Kasumi-1 (cell line): ENCODE data around the gene ISM2.
A peak's percentile ranks its signal among the peaks of the same experiment; 100 is the strongest.

Source experiments
- DNase-seq, 2 experiments: peaks; one replicate each; lab custom pipeline; 2025; lab: John Stamatoyannopoulos, UW

The ISM2 gene

DNA sequence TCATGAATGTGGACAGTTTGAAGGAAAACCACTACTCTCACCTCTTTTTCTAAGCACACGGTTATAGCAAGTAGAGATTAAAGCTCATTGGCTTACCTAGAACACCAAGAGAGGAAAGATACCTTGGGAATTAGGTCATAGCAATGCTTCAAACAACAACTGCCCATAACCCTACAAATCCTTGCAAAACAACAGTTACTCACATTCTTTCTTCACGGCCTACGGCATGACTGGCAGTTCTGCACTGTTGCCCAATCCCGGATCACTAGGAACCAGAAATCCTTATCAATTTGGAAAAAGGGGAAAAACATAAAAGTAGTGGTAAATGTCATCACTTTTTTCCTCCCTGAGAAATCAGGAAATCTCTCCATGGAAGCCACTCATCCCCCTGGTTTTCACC, 9.6 kb upstream of the ISM2 start:
- no peak for DNase-seq

- DNase-seq = no peak
Measured at GRCh38 chr14:77507762-77508161, 9.1 kb upstream of the ISM2 start.

DNA sequence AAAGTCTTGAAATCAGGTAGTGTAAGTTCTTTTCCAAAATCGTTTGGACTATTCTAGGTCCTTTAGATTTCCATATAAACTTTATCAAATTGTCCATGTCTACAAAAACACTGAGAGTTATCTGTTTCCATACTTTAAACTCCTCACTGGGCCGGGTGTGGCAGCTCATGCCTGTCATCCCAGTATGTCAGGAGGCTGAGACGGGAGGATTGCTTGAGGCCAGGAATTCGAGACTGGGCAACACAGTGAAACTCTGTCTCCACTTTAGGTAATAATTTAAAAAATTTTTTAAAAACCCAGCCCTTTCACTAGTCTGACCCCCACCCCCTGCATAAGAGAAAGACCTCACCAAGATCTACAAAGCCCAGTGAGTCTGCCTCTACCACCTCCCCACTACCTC, 6.4 kb upstream of the ISM2 start:
- no peak for DNase-seq

DNA sequence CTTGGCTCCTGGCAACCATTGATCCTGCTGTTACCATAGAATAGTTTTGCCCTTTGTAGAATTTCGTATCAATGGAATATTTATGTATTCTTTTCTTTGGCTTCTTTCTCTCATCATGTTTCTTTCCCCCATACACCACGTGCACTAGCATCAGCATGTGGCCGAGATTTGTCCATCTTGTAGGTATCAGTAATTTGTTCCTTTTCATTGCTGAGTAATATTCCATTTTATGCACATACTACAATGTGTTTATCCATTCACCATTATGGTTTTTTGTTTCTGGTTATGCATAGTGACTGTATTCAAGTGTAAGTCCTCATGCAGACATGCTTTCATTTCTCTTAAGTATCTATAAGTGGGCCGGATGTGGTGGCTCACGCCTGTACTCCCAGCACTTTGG, 4.5 kb upstream of the ISM2 start:
- DNase-seq = no peak

GRCh38 chr14:77502109-77502782, 3.6 kb upstream of the ISM2 start:
- no peak for DNase-seq

DNA sequence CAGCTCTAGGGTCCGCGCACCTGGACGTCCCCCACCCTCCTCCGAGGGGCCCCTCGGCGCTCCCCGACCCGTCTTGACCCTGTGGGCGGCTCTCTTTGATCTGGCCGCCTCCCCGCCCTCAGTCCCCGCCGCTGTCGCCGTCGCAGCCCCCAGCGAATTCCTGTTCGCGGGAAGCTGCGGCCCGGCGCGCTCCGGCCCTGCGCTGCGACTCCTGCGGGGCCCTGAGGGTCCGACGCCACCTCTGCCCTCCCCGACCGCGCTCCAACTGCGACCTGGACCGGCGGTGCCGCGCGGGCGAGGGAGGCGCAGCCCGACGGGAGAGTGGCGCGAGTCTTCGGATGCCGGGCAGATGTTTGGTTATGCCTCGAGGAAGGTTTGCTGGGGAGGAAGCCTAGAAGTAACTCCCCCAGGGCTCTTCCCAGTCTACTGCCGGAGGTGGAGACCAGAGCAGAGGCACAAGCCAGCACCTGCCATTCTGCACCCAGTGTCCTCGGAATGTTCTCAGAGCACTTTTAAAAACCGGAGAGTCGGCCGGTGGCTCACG, 440 bp upstream of the ISM2 start:
- DNase-seq = peak; percentile 14 to 17

GRCh38 chr14:77495334-77495733, 3.3 kb downstream of the ISM2 start:
- DNase-seq = no peak

- no peak for DNase-seq
Measured at GRCh38 chr14:77491056-77491455, 7.6 kb downstream of the ISM2 start.

- no peak for DNase-seq
Measured at GRCh38 chr14:77490347-77490986, 8.1 kb downstream of the ISM2 start.

DNA sequence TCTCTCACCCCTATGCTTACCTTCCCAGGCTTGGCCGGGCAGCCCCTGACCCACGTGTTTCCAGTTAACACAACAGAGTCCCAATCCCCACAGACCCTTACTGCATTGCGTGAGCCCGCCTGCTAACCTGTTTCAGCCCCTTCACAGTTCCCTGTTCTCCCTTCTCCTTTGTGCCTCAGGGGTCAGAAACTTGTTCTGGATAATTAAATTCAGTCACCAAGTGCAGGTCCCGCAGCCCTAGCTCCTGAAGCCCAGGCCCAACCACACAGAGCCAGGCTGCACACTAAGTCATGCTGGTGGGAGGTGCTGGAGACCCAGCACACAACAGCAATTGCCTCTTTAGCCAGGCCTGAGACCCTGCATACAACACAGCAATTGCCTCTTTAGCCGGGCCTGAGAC, 9.6 kb downstream of the ISM2 start:
- DNase-seq = no peak

GRCh38 chr14:77488558-77488957, 10.1 kb downstream of the ISM2 start:
- no peak for DNase-seq

- DNase-seq = no peak
Measured at GRCh38 chr14:77485901-77486678, 12.5 kb downstream of the ISM2 start.

GRCh38 chr14:77485256-77485655, 13.4 kb downstream of the ISM2 start:
- DNase-seq = no peak

- no peak for DNase-seq
Measured at GRCh38 chr14:77482422-77482821, 16.2 kb downstream of the ISM2 start.

DNA sequence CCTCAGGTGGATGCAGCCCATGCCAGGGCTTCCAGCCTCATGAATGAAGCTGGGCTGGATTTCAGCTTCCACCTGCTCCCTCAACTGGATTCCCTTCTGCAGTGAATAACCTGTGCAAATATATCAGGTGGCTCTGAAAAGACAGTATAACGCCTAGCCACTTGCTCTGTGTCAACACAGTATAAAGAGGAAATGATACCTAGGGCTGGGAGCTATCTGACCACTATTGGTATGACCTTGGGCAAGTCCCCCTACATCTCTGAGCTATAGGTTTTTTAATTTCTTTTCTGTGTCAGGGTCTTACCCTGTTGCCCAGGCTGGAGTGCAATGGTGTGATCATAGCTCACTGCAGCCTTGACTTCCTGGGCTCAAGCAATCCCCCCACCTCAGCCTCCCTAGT, 19.8 kb downstream of the ISM2 start:
- DNase-seq = no peak

- DNase-seq = no peak
Measured at GRCh38 chr14:77478029-77478428, 20.6 kb downstream of the ISM2 start.

GRCh38 chr14:77475432-77476115, 23.0 kb downstream of the ISM2 start:
- DNase-seq = no peak

- DNase-seq = no peak
Measured at GRCh38 chr14:77474479-77475177, 24.0 kb downstream of the ISM2 start.

DNA sequence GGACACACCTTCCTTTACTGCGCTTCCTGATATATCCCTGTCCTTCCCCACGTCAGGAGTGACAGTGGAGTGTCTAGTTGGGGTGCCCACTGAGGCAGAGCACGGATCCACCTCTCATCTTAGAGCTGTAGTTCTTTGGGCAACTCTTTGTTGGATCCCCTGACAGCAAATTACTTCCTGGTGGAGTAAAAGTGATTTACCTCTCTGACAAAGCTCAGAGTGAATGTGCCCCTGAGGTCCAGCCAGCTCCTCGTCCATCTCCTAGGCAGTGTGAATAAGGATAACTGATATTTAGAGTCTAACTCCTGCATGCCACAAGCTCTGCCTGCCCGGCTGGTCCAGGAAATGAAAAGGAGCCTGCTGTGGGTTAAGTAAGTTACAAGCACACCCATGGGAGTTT, 24.7 kb downstream of the ISM2 start:
- DNase-seq = no peak

DNA sequence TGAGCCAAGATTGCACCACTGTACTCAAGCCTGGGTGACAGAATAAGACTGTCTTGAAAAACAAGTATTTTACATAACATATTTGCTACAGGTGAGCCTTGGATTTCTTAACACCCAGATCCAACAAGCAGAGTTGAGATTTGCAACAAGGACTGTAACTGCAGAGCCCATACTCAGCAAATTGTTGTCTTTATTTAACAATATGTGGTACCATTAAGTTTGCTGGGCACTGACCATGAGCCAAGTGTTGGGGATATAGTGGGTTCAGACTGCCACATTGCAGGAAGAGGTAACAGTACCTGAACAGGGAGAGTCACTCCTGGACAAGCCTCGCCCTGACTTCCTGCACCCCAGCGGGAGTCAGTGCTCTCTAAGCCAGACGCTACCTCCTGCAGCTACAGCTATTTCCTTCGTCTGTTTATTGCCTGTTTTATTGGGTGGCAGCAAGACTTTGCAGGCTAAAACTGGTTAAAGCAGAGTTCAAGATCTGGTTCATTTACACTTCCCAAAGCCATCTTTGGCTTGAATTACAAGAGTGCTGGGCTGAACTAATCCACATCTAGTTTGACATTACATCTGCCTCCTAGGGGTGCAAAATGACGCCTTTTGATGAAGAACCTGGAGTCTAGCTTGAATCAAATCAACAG, 28.3 kb downstream of the ISM2 start:
- no peak for DNase-seq

GRCh38 chr14:77469539-77469938, 29.1 kb downstream of the ISM2 start:
- no peak for DNase-seq
